Smooth muscle cell (in vitro differentiated cells): Measurements from ENCODE around the gene SEC14L2. TPM values are rescaled to one million over a fixed set of nuclear protein-coding genes. Genes with fewer than 3 reads are reported as not detected.

Experiments
- DNase-seq: peaks from one replicate; lab custom pipeline; 2025; ENCODE audit not compliant: unreplicated experiment; lab: John Stamatoyannopoulos, UW
- H2AFZ ChIP-seq: fragments of 200-600 bp; sonication (generic); 2 replicates; pipeline ENCODE4 v1.6.0; 2016; ENCODE audit warnings: antibody characterized with exemption, low read depth, mild to moderate bottlenecking
- H3F3A ChIP-seq: fragments of 200-600 bp; sonication (generic); 2 replicates; pipeline ENCODE4 v1.6.0; 2017; ENCODE audit warnings: antibody characterized with exemption, low read depth
- H3K27ac ChIP-seq: fragments of 200-600 bp; sonication (generic); 2 replicates; pipeline ENCODE4 v1.5.1; 2016; ENCODE audit warnings: low read depth, mild to moderate bottlenecking
- H3K27me3 ChIP-seq: fragments of 200-600 bp; sonication (generic); 2 replicates; pipeline ENCODE4 v1.6.1; 2016; ENCODE audit warnings: low read depth, mild to moderate bottlenecking
- H3K36me3 ChIP-seq: fragments of 200-600 bp; sonication (generic); 2 replicates; pipeline ENCODE4 v1.5.1; 2016; ENCODE audit warnings: low read depth
- H3K4me1 ChIP-seq: fragments of 200-600 bp; sonication (generic); 2 replicates; pipeline ENCODE4 v1.5.1; 2016; ENCODE audit warnings: low read depth
- H3K4me2 ChIP-seq: fragments of 200-600 bp; sonication (generic); 2 replicates; pipeline ENCODE4 v1.6.0; 2016; ENCODE audit warnings: mild to moderate bottlenecking
- H3K4me3 ChIP-seq: fragments of 200-600 bp; sonication (generic); 2 replicates; pipeline ENCODE4 v1.5.1; 2016; ENCODE audit warnings: mild to moderate bottlenecking
- H3K79me2 ChIP-seq: fragments of 200-600 bp; sonication (generic); 2 replicates; pipeline ENCODE4 v1.6.0; 2016; ENCODE audit warnings: low read depth, mild to moderate bottlenecking
- H3K9ac ChIP-seq: fragments of 200-600 bp; sonication (generic); 2 replicates; pipeline ENCODE4 v1.6.0; 2016; ENCODE audit warnings: low read depth
- H3K9me3 ChIP-seq: fragments of 200-600 bp; sonication (generic); replicated peaks from 2 replicates; pipeline ENCODE4 v1.5.1; 2016; ENCODE audit warnings: low read depth
- H4K20me1 ChIP-seq: fragments of 200-600 bp; sonication (generic); 2 replicates; pipeline ENCODE4 v1.6.0; 2016; ENCODE audit warnings: low read depth
- WGBS: methylation state at CpG from one replicate; pipeline ENCODE4 v1.1.7; 2016; ENCODE audit warnings: low lambda C conversion rate; 5-methylcytosine and 5-hydroxymethylcytosine counted together
- polyA plus RNA-seq: library from polyadenylated mRNA; unstranded; fragments of >200 nt; fragmentation: Nextera tagmentation; extraction: Ambion mirVana; gene quantifications from 2 replicates; pipeline ENCODE4 v1.2.1, GENCODE V29; 2016
- small RNA-seq: library from RNA; depleted of rRNA; stranded (forward); fragments of <200 nt; gene quantifications from one replicate; pipeline ENCODE3, GENCODE V24; 2014
- total RNA-seq: library from RNA; depleted of rRNA; stranded (reverse); fragments of >200 nt; gene quantifications from 2 replicates; pipeline ENCODE4 v1.2.3, GENCODE V29; 2014
- TF ChIP-seq, protein P1 (sequence below): fragments of 200-600 bp; sonication (generic); IDR thresholded peaks from 2 replicates; pipeline ENCODE4 v1.5.1; 2017; ENCODE audit warnings: borderline replicate concordance, mild to moderate bottlenecking, antibody characterized with exemption; ENCODE audit not compliant: insufficient read depth, poor library complexity, severe bottlenecking

Gene SEC14L2
- total and polyA plus RNA-seq, 2 experiments from 2014 or later = 8.2 to 15.1 TPM

DNA sequence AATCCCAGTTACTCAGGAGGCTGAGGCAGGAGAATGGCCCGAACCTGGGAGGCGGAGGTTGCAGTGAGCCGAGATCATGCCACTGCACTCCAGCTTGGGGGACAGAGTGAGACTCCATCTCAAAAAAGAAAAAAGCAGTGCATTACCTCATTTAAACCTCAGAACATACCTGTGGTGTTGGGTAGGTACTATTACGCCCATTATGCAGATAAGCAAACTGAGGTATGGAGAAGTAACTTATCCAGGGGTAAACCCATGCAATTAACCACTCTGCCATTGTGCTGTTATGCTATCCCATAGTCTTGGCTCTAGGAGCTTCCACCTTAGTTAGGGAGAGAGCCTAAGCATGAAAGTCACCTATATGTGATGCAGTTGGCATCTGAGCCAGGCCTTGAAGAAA lies 77.3 kb downstream of the SEC14L2 start:
- H3K9ac ChIP-seq = no peak overlapping the region
- no peaks in the 10 kb centered on the region for H3F3A ChIP-seq
- H3K36me3 ChIP-seq = no peaks in the 10 kb centered on the region
- no peak for DNase-seq
- TF ChIP-seq, protein P1, sequence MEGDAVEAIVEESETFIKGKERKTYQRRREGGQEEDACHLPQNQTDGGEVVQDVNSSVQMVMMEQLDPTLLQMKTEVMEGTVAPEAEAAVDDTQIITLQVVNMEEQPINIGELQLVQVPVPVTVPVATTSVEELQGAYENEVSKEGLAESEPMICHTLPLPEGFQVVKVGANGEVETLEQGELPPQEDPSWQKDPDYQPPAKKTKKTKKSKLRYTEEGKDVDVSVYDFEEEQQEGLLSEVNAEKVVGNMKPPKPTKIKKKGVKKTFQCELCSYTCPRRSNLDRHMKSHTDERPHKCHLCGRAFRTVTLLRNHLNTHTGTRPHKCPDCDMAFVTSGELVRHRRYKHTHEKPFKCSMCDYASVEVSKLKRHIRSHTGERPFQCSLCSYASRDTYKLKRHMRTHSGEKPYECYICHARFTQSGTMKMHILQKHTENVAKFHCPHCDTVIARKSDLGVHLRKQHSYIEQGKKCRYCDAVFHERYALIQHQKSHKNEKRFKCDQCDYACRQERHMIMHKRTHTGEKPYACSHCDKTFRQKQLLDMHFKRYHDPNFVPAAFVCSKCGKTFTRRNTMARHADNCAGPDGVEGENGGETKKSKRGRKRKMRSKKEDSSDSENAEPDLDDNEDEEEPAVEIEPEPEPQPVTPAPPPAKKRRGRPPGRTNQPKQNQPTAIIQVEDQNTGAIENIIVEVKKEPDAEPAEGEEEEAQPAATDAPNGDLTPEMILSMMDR = no peak
- no peak overlapping the region for H3K4me3 ChIP-seq
- H3K27ac ChIP-seq = no peak overlapping the region
- H4K20me1 ChIP-seq = no peaks in the 10 kb centered on the region
- no peaks in the 10 kb centered on the region for H3K4me1 ChIP-seq
- H2AFZ ChIP-seq = no peak overlapping the region
- WGBS = 90% methylated on average over 4 of the region's 4 CpGs
- H3K9me3 ChIP-seq = no peaks in the 10 kb centered on the region
- no peak overlapping the region for H3K4me2 ChIP-seq
- peaks cover 28% of the 10 kb centered on the region for H3K27me3 ChIP-seq
- no peaks in the 10 kb centered on the region for H3K79me2 ChIP-seq

Small RNAs within 50 kb of the gene (small RNA-seq; reads per million reads assigned to genes)
- gene AC004832.3 (not detected), gene RNU6-564P (not detected)

Other genes with a start within 250 kb of the SEC14L2 start
- 29.9 and 40.6 TPM in 2 replicates for gene LIF, start 150.3 kb upstream of the SEC14L2 start, total RNA-seq
- 28.9 and 31.2 TPM in 2 replicates for gene LIF, start 150.3 kb upstream of the SEC14L2 start, polyA plus RNA-seq
- 0.27 and 1.5 TPM in 2 replicates for gene OSM, start 130.2 kb upstream of the SEC14L2 start, total RNA-seq
- 0.14 and 1.0 TPM in 2 replicates for gene OSM, start 130.2 kb upstream of the SEC14L2 start, polyA plus RNA-seq
- gene CASTOR1, start 107.5 kb upstream of the SEC14L2 start, total RNA-seq = 9.8 and 16.1 TPM in 2 replicates
- gene CASTOR1, start 107.5 kb upstream of the SEC14L2 start, polyA plus RNA-seq = 21.8 and 22.6 TPM in 2 replicates
- 16.8 and 23.0 TPM in 2 replicates for gene TBC1D10A, start 70.1 kb upstream of the SEC14L2 start, total RNA-seq
- gene TBC1D10A, start 70.1 kb upstream of the SEC14L2 start, polyA plus RNA-seq = 51.1 and 57.6 TPM in 2 replicates
- 46.0 and 55.0 TPM in 2 replicates for gene SF3A1, start 40.1 kb upstream of the SEC14L2 start, total RNA-seq
- gene SF3A1, start 40.1 kb upstream of the SEC14L2 start, polyA plus RNA-seq = 86.7 and 86.9 TPM in 2 replicates
- 1.5 and 4.8 TPM in 2 replicates for gene CCDC157, start 40.0 kb upstream of the SEC14L2 start, total RNA-seq
- 2.5 and 6.0 TPM in 2 replicates for gene CCDC157, start 40.0 kb upstream of the SEC14L2 start, polyA plus RNA-seq
- 11.6 and 21.2 TPM in 2 replicates for gene RNF215, start 9.6 kb upstream of the SEC14L2 start, total RNA-seq
- gene RNF215, start 9.6 kb upstream of the SEC14L2 start, polyA plus RNA-seq = 3.4 and 5.9 TPM in 2 replicates
- gene MTFP1, start 28.8 kb downstream of the SEC14L2 start, total RNA-seq = 14.3 and 14.4 TPM in 2 replicates
- 30.9 and 31.3 TPM in 2 replicates for gene MTFP1, start 28.8 kb downstream of the SEC14L2 start, polyA plus RNA-seq
- gene SEC14L3, start 75.0 kb downstream of the SEC14L2 start, total RNA-seq = not detected in 2 replicates
- gene SEC14L3, start 75.0 kb downstream of the SEC14L2 start, polyA plus RNA-seq = 0.09 TPM in 1 of 2 replicates, not detected in the other
- gene SEC14L4, start 108.7 kb downstream of the SEC14L2 start, total RNA-seq = not detected in 2 replicates
- not detected in 2 replicates for gene SEC14L4, start 108.7 kb downstream of the SEC14L2 start, polyA plus RNA-seq
- 0.09 and 0.13 TPM in 2 replicates for gene SEC14L6, start 149.7 kb downstream of the SEC14L2 start, total RNA-seq
- not detected in 2 replicates for gene SEC14L6, start 149.7 kb downstream of the SEC14L2 start, polyA plus RNA-seq
- not detected in 2 replicates for gene GAL3ST1, start 177.6 kb downstream of the SEC14L2 start, total RNA-seq
- 0.35 and 0.78 TPM in 2 replicates for gene GAL3ST1, start 177.6 kb downstream of the SEC14L2 start, polyA plus RNA-seq
- 27.4 and 35.6 TPM in 2 replicates for gene PES1, start 194.9 kb downstream of the SEC14L2 start, total RNA-seq
- 52.7 and 59.4 TPM in 2 replicates for gene PES1, start 194.9 kb downstream of the SEC14L2 start, polyA plus RNA-seq
- gene TCN2, start 210.2 kb downstream of the SEC14L2 start, total RNA-seq = 3.4 and 5.2 TPM in 2 replicates
- 3.1 and 3.3 TPM in 2 replicates for gene TCN2, start 210.2 kb downstream of the SEC14L2 start, polyA plus RNA-seq
- 3.6 and 5.0 TPM in 2 replicates for gene SLC35E4, start 238.8 kb downstream of the SEC14L2 start, total RNA-seq
- 4.1 and 7.2 TPM in 2 replicates for gene SLC35E4, start 238.8 kb downstream of the SEC14L2 start, polyA plus RNA-seq